WI38 (cell line): Measurements from ENCODE around the gene GATB.
"Not testable (repeated sequence)": the region's sequence is repeated elsewhere in the genome, so short reads cannot be mapped to it uniquely, and the experiment has no call there.

Experiments used
- H3K4me3 ChIP-seq: 2 replicates; pipeline ENCODE4 v1.5.1; 2011; ENCODE audit warnings: low read depth, mild to moderate bottlenecking, control low read depth, low read length
- CTCF ChIP-seq: IDR thresholded peaks from 2 replicates; pipeline ENCODE4 v1.5.1; 2012; ENCODE audit warnings: low read depth, mild to moderate bottlenecking, control low read depth, low read length

GATB gene

GRCh38 chr4:151750156-151750555, 10.7 kb downstream of the GATB start:
- no peak for TF ChIP-seq CTCF
- no peak overlapping the region for H3K4me3 ChIP-seq

DNA sequence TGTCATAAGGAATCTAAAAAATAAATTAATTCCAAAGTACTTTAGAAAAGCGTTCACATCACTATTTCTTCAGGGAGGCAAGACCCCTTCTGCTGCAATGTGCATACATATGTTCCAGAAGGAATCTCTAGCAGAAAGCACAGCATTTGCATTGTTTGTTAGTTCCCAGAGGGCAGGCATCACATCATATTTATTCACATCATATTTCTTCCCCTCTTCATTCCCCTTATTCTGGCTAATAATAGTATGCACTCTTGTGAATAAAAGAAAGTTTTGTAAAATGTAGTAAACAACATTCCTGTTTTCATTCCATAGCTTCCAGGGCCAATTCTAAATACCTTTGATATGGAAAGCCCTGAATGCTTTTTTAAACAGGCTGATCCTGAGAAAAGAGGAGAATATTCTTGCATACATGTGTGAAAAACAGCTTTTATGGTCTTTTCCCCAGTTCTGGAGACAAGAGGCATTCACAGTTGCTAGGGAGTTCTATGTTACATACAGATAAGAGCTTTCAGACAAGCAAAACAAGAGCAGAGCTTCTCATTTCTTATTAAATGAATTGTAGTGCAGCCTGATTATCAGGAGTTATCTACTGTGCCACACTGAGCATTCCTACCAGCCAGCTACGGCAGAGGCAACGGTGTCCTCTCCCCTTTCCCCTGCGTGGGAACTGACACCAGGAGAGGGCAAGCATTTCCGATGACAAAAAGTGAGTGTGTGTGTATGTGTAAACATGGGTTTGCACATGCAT, 15.2 kb downstream of the GATB start:
- TF ChIP-seq CTCF: no peak
- no peak overlapping the region; the same call in 1 of the 2 replicates for H3K4me3 ChIP-seq

DNA sequence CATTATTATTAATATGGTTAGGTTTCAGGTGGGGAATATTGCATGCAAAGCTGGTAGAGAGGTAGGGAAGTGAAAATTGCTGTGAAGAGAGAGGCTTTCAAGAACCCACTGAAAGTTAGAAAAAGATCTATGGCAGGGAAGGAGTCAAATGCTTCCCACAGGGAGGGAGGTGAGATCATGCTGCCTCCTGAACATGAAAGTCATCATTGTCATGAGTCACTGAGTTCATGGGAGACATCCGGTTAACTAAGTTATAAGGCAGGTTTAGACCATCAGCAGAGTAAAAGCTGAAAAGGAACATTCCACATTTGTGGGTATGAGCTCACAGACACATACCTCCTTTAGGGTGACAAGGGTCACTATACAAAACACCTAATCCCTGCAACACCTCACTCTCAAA, 16.2 kb downstream of the GATB start:
- no peak overlapping the region for H3K4me3 ChIP-seq
- TF ChIP-seq CTCF: no peak

GRCh38 chr4:151743894-151744293, 16.9 kb downstream of the GATB start:
- no peak overlapping the region for H3K4me3 ChIP-seq
- TF ChIP-seq CTCF: no peak

DNA sequence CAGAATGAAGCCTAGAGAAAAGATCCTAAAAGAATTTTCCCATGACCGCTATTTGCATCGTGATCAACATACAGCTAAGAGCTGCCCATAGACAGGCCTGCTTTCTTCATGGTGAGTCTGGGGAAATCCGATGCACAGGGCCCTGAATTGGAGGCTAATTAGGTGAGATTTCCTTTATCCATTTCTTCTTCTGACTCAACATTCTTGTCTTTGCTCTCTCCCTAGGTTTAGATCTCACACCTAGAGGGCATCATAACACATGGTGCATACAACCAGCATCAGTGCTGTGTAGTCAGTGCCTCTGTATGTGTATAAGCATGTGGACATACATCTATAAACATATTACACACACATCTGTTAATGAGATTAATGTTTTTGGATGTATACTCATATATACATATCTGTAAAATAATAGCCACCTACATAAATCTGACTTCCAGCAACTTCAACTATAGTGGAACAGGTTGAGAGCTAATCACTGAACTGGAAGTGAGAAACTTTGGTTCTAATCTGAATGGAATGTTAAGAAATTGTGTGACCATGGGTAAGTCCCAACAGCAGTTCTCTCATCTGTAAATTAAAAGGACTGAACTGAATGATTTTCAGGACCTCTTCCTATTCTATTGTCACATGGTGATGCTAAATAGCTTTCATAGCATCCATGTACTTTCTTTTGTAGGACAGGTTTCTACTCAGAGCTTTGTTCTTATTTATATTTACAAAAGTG, 17.5 kb downstream of the GATB start:
- H3K4me3 ChIP-seq: no peak overlapping the region
- no peak for TF ChIP-seq CTCF

- TF ChIP-seq CTCF: no peak
- no peak overlapping the region for H3K4me3 ChIP-seq
Observed at GRCh38 chr4:151738720-151739517, 21.9 kb downstream of the GATB start.

- not testable (repeated sequence) for H3K4me3 ChIP-seq
Observed at GRCh38 chr4:151736852-151737251, 24.0 kb downstream of the GATB start.
